Activated T-helper 1 cell treated with Interleukin-2 at 50 U/mL for 16 hours (primary cell): ENCODE results near the gene TFDP1.

Experiments
- DNase-seq: peaks from one replicate; pipeline ENCODE4 v3.0.0-alpha.2; 2020; ENCODE audit warnings: low read depth

The TFDP1 gene

GRCh38 chr13:113665597-113666328 lies 81.2 kb downstream of the TFDP1 start:
- no peak for DNase-seq

GRCh38 chr13:113666329-113666670 lies 81.7 kb downstream of the TFDP1 start:
- DNase-seq = no peak

GRCh38 chr13:113666951-113667701 lies 82.6 kb downstream of the TFDP1 start, which contains the start of gene GRK1:
Gene GRK1, plus strand, starts transcription at chr13:113667219. Its CDS starts 168 bp downstream, at chr13:113667387.
- no peak for DNase-seq

GRCh38 chr13:113667771-113668490 lies 83.4 kb downstream of the TFDP1 start:
- DNase-seq = no peak

- DNase-seq = no peak
These were observed 84.0 kb downstream of the TFDP1 start for GRCh38 chr13:113668491-113668971.

- DNase-seq = no peak
These were observed 84.7 kb downstream of the TFDP1 start for GRCh38 chr13:113669231-113669754.

- DNase-seq = no peak
These were observed 85.3 kb downstream of the TFDP1 start for GRCh38 chr13:113669755-113670341.

GRCh38 chr13:113670541-113670940 lies 86.0 kb downstream of the TFDP1 start:
- no peak for DNase-seq

GRCh38 chr13:113671066-113672001 lies 86.8 kb downstream of the TFDP1 start:
- DNase-seq = no peak

- no peak for DNase-seq
These were observed 87.6 kb downstream of the TFDP1 start for GRCh38 chr13:113672002-113672651.
